ENCODE measurements around the gene TMEM179. TPM values are rescaled to one million over a fixed set of nuclear protein-coding genes. Genes with fewer than 3 reads are reported as not detected.

The TMEM179 gene
- total and polyA plus RNA-seq, 2 of the 13 experiments (the other 11 are each of a cell fraction or from before 2014, with no cell fraction given) = not detected

- TF ChIP-seq CBX2 (IDR thresholded peaks at IDR 0.05; ENCODE audit: low read depth, low read length) (no peak), CBX2 (CRISPR knock-in tag; IDR thresholded peaks at IDR 0.05; ENCODE audit: low read depth) (no peak), SP5 (CRISPR knock-in tag; IDR thresholded peaks at IDR 0.05; ENCODE audit: borderline replicate concordance, low read depth) (no peak), SOX6 (IDR thresholded peaks at IDR 0.05) (no peak), SOX6 (CRISPR knock-in tag; IDR thresholded peaks at IDR 0.05) (no peak), ZBTB7B (CRISPR knock-in tag; IDR thresholded peaks at IDR 0.05) (no peak), THAP9 (CRISPR knock-in tag; IDR thresholded peaks at IDR 0.05; ENCODE audit: borderline replicate concordance) (0 out of 2 replicates have a peak, but pooled peaks have one; percentile 25), TCF7 (IDR thresholded peaks at IDR 0.05; ENCODE audit: low read depth) (no peak), ZSCAN31 (CRISPR knock-in tag; IDR thresholded peaks at IDR 0.05; ENCODE audit: low read depth) (no peak), ZNF605 (CRISPR knock-in tag; IDR thresholded peaks at IDR 0.05) (no peak), GABPB1 (CRISPR knock-in tag; IDR thresholded peaks at IDR 0.05) (peak; percentile 43; the same call in 1 of the 2 replicates), CCAR2 (optimal IDR thresholded peaks at IDR 0.05; ENCODE audit: low read depth, low read length) (no peak), E2F2 (CRISPR knock-in tag; IDR thresholded peaks at IDR 0.05; ENCODE audit: borderline replicate concordance) (no peak), MAZ (IDR thresholded peaks at IDR 0.05; ENCODE audit: borderline replicate concordance, low read depth, low read length) (no peak), MAZ (CRISPR knock-in tag; IDR thresholded peaks at IDR 0.05; ENCODE audit: low read depth) (0 out of 2 replicates have a peak, but pooled peaks have one; percentile 48), KLF16 (CRISPR knock-in tag; IDR thresholded peaks at IDR 0.05) (no peak), MIER3 (CRISPR knock-in tag; IDR thresholded peaks at IDR 0.05; ENCODE audit: borderline replicate concordance) (no peak), NFIC (IDR thresholded peaks at IDR 0.05; ENCODE audit: low read length) (no peak), TSC22D2 (CRISPR knock-in tag; IDR thresholded peaks at IDR 0.05; ENCODE audit: borderline replicate concordance) (no peak), ZMYM2 (CRISPR knock-in tag; IDR thresholded peaks at IDR 0.05) (no peak), ZNF782 (CRISPR knock-in tag; IDR thresholded peaks at IDR 0.05; ENCODE audit: borderline replicate concordance) (no peak), MXI1 (IDR thresholded peaks at IDR 0.05; ENCODE audit: borderline replicate concordance, low read depth, low read length) (0 out of 3 replicates have a peak, but pooled peaks have one; percentile 14), KLF11 (CRISPR knock-in tag; IDR thresholded peaks at IDR 0.05) (no peak), ZNF556 (CRISPR knock-in tag; IDR thresholded peaks at IDR 0.05; ENCODE audit: borderline replicate concordance) (no peak), CREB3 (CRISPR knock-in tag; IDR thresholded peaks at IDR 0.05) (no peak), ZNF614 (CRISPR knock-in tag; IDR thresholded peaks at IDR 0.05; ENCODE audit: borderline replicate concordance) (no peak), SNAPC5 (CRISPR knock-in tag; IDR thresholded peaks at IDR 0.05; ENCODE audit: borderline replicate concordance) (no peak), ZNF567 (CRISPR knock-in tag; IDR thresholded peaks at IDR 0.05; ENCODE audit: borderline replicate concordance) (no peak)
Measured at GRCh38 chr14:104639885-104640548, 35.4 kb upstream of the TMEM179 start (continued).

Measured in HepG2 (cell line).